Pulmonary artery endothelial cell (primary cell): ENCODE data around the gene PRPF38B. TPM values are rescaled to one million over a fixed set of nuclear protein-coding genes. Genes with fewer than 3 reads are reported as not detected.
"Not testable (repeated sequence)": the region's sequence is repeated elsewhere in the genome, so short reads cannot be mapped to it uniquely, and the experiment has no call there.

Experiments used
- DNase-seq: peaks from one replicate; pipeline ENCODE4 v3.0.0-alpha.2; 2011; ENCODE audit warnings: low read depth, low spot score
- total RNA-seq: library from RNA; depleted of rRNA; stranded (reverse); fragments of >200 nt; gene quantifications from 2 replicates; pipeline ENCODE4 v1.2.3, GENCODE V29; 2014

The PRPF38B gene
- total RNA-seq, 1 donor from 2014 or later = 12.9 TPM

DNA sequence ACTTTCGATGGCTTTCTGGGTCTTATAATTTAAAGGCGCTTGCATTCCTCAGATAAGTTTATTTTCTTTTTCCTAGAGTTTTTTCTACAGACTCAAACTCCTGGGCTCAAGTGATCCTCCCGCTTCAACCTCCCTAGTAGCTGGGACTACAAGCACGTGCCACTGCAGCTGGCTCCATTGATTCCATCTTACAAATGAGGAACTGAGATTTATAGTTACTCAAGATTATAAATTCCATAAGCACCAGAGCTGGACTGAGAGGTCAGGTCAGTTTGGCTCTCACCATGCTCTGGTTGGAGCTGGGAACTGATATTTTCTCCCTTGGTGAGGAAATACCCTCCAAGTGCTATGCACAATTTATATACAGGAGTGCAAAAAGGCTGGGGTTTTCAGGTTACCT lies 13.4 kb upstream of the PRPF38B start:
- no peak for DNase-seq

DNA sequence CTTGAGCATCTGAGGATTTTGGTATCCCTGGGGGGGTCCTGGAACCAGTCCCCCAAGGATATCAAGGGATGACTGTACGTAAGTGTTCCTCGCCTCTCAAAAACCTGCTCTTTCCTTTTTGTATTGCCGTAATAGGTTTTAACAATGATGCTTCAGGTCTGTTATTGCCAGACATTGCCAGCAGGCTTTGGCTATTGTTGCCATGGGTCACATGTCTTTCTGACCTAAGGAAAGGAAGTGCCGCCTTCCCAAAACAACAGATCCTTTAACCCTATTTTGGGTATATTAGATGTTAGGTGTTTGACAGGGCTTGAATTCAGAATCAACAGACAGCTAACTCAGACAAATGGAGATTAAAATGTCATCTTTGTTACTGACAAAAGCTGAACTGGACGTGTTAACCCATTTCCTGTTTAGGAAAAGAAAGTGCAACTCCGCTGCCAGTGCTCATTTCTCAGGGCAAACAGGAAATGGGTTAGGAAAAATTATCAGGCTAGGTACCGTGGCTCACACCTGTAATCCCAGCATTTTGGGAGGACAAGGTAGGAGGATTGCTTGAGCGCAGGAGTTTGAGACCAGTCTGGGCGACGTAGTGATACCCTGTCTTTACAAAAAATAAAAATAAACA lies 12.4 kb upstream of the PRPF38B start:
- no peak for DNase-seq

- DNase-seq = not testable (repeated sequence)
These were observed 10.4 kb upstream of the PRPF38B start for GRCh38 chr1:108681701-108682100.

- no peak for DNase-seq
These were observed 6.6 kb upstream of the PRPF38B start for GRCh38 chr1:108685529-108685928.

- no peak for DNase-seq
These were observed 5.3 kb upstream of the PRPF38B start for GRCh38 chr1:108686614-108687313.

- DNase-seq = no peak
These were observed 775 bp upstream of the PRPF38B start for GRCh38 chr1:108691128-108691941.

DNA sequence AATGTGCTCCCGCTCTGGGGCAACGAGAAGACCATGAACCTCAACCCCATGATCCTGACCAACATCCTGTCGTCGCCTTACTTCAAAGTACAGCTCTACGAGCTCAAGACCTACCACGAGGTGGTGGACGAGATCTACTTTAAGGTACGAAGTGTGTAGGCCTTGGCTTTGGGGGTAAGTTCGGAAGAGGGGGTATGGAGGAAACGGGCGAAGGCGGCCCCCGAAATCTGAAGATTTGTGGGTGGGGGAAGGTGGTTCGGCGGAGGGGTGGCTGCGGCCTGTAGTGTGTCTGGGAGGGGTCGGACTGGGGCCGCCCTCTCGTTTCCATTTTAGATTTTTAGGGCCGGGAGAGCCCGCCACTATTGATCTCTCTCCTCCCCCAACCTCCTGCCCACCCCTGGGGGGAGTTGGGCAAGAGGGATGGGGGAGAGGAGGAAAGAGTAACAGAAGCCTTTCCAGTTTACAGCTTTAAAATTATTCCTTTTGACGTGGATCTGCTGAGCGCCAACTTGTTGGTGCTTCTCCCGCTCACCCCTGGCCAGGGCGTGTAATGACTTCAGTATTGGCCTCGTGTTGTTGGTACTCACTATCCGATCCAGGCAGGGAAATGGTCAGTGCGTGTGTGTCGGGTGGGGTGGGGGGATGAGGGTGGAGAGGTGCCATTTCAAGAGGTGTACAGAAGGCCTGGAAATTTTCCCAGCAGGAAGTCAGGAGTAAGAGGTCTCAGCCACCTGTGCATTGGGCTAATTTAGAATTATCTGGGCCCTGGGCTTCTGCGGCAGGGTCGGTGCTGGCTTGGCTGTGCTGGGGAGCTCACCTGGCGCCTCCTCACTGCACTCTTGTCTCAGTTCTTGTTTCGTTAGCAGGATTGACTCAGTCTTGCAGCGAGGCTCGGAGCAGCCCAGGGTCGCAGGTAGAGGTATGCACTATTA lies 880 bp downstream of the PRPF38B start:
- DNase-seq = peak; percentile 30

- DNase-seq = no peak
These were observed 3.4 kb downstream of the PRPF38B start for GRCh38 chr1:108695535-108695934.

- DNase-seq = no peak
These were observed 7.5 kb downstream of the PRPF38B start for GRCh38 chr1:108699375-108700332.

GRCh38 chr1:108701176-108701849 lies 9.2 kb downstream of the PRPF38B start:
- no peak for DNase-seq

DNA sequence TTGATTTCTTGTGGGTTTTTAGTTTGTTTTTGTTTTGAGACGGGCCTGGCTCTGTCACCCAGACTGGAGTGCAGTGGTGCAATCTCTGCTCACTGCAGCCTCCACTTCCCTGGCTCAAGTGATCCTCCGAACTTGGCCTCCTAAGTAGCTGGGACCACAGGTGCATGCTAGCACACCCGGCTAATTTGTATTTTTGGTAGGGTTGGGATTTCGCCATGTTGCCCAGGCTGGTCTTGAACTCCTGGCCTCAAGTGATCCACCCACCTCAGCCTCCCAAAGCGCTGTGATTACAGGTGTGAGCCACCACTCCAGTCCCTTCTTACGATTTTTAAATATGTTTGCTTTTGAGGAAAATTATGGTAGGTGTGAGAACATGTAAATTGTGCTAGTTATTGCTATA lies 10.0 kb downstream of the PRPF38B start:
- DNase-seq = not testable (repeated sequence)

GRCh38 chr1:108703939-108704338 lies 11.8 kb downstream of the PRPF38B start:
- DNase-seq = no peak

DNA sequence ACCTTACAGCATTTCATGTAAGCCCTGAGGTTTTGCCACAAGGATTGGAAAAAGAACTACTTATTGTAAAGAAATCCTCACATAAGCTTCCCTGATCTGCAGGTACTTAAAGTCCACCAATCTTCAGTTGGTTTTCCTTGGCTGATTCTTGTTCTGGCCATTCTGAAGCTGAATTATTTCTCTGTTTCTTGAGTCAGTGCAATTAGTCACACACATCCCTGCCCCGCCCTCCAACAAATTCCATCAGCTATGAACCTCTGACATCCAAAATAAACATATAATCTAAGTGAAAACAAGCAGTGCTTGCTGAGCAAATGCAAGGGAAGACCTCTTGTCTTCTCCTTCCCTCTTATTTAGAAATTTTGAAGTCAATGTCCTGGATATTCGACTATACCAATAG lies 12.4 kb downstream of the PRPF38B start:
- no peak for DNase-seq

DNA sequence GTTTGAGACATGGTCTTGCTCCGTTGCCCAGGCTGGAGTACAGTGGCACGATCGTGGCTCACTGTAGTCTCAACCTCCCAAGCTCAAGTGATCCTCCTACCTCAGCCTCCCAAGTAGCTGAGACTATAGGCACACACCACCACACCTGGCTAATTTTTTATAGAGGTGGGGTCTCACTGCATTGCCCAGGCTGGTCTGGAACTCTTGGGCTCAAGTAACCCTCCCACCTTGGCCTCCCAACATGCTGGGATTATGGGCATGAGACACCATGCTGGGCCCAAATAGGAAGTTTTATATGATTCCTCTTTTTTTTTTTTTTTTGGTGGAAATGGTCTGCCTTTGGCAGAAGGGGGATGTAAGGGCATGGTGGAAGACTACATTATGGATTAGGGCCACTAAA lies 14.5 kb downstream of the PRPF38B start:
- no peak for DNase-seq

DNA sequence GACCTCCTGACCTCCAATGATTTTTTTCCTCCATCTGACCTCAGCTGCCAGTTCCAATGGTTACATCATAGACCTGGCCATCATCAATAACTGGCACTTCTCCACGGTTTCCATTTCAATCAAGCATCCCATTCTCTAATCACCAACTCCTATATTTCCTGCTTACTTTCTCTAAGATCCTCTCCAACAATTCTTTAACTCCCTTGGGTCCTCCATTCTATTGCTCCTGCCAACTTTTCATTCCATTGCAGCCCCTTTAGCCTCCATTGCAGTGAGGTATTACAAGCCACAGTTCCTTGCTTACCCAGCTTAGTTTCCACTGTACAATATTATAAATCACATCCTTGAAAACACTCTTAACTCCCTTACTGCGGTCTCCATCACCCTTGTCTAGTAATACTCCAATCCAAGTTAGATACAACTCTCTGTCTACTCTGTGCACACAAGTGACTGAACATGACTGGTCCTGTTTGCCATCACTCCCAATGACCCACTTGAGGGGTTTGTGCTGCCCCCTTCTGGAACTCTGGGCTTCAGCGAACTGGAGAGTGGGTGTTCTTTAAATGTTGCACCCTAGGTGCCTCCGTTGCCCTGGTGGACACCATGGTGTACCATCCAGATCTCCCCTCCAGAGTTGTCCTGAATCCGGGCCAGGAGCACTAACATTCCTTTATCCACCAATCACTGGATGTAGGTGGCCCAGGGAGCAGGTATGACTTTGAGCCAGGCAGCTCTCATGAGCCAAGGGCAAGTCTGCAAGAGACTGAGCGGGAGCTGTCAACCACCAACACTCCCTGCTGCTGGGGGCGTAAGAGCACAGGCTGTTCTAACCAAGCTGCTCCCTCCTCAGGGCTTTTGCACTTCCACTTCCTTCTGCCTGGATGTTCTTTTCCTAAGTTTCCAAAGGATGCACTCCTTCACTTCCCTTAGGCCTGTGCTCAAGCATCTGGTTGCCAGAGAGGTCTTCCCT lies 16.9 kb downstream of the PRPF38B start:
- DNase-seq = no peak

GRCh38 chr1:108712606-108713150 lies 20.6 kb downstream of the PRPF38B start, which contains the start of gene FNDC7:
Gene FNDC7, plus strand, starts transcription at chr1:108712908. Its CDS starts 26 bp downstream, at chr1:108712934.
- no peak for DNase-seq

- DNase-seq = no peak
These were observed 23.8 kb downstream of the PRPF38B start for GRCh38 chr1:108715932-108716331.
